Stimulated activated CD8-positive, alpha-beta memory T cell treated with anti-CD3 and anti-CD28 coated beads, Interleukin-7, amount 100 ng/mL, for 1 hour (primary cell): ENCODE measurements around the gene DMAC2L.
"Not testable (repeated sequence)": the region's sequence is repeated elsewhere in the genome, so short reads cannot be mapped to it uniquely, and the experiment has no call there.

ENCODE experiments used
- DNase-seq, 2 donors: peaks; one replicate each; pipeline ENCODE4 v3.0.0-alpha.2; 2020; ENCODE audit warnings: low read depth in 2 of 2

The DMAC2L gene

DNA sequence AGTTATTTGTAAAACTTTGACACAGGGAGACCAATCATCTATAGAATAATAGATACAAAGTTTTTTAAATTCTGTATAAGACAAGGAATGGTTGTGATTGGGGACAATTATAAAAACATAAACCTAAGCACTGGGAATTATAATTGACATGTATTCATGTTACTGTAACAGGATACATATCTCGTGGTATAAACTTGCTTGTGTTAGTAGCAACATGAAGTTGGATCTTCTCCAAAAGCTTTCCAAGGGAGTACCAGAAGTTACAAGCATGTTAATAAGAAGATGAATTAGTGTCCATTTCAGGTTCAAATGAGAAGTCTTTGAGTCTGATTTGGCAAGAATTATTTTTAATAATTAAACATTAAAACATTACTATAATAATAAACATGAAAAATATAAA, 42.4 kb downstream of the DMAC2L start:
- no peak for DNase-seq

GRCh38 chr14:50355692-50356091, 43.6 kb downstream of the DMAC2L start:
- no peak for DNase-seq

- DNase-seq, result not testable (repeated sequence)
Observed at GRCh38 chr14:50356283-50356682, 44.2 kb downstream of the DMAC2L start.

DNA sequence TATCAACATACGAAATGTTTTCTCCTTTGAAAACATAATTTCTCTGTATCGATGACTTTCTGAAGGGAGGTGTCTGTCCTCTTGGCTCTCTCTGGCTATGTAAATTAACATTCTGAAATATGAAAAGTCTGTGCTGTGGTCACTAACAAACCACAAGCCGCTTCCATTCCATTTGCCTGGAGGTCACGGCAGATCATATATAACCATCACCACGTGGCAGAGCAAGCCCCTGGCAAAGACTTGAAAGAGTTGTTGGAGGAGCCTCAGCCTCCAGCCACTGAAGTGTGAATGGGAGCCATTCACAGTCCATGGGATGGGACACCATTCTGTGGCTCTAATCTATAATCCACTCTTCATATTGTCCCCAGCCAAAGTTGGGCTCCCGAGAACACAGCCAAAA, 45.0 kb downstream of the DMAC2L start:
- no peak for DNase-seq

GRCh38 chr14:50357753-50358395, 45.8 kb downstream of the DMAC2L start:
- no peak for DNase-seq

DNA sequence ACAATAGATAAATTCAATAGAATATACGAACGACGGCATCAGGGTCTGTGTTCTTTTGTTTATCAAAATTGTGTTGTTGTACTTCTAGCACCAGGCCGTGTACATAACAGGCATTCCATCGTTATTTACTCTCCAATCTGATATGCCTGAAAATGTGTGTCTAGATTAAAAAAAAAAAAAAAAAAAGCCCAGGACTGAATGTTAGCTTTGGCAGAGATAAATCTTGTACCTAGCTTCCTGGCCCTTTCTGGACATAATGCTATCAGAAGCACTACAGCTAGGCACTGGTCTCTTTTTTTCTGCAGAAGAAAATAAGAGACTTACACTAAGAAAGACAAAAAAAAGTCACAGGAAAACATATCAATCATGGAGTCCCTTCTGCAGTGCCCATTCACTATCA, 47.5 kb downstream of the DMAC2L start:
- DNase-seq, result no peak

DNA sequence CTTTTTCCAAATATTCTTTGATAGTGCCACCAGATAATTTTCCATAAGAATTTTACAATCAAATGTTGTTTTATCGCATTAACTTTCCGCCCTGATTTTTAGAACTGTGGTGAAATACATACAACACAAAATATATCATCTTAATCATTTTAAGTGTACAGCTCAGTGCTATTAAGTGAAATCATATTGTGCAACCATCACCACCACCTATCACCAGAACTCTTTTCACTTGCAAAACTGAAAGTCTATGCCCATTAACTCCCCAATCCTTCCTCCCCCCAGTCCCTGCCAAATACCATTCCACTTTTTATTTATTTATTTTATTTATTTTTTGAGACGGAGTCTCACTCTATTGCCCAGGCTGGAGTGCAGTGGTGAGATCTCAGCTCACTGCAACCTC, 48.0 kb downstream of the DMAC2L start:
- no peak for DNase-seq

GRCh38 chr14:50360851-50361250, 48.7 kb downstream of the DMAC2L start:
- no peak for DNase-seq

- DNase-seq, result not testable (repeated sequence)
Observed at GRCh38 chr14:50361473-50362403, 49.6 kb downstream of the DMAC2L start.

DNA sequence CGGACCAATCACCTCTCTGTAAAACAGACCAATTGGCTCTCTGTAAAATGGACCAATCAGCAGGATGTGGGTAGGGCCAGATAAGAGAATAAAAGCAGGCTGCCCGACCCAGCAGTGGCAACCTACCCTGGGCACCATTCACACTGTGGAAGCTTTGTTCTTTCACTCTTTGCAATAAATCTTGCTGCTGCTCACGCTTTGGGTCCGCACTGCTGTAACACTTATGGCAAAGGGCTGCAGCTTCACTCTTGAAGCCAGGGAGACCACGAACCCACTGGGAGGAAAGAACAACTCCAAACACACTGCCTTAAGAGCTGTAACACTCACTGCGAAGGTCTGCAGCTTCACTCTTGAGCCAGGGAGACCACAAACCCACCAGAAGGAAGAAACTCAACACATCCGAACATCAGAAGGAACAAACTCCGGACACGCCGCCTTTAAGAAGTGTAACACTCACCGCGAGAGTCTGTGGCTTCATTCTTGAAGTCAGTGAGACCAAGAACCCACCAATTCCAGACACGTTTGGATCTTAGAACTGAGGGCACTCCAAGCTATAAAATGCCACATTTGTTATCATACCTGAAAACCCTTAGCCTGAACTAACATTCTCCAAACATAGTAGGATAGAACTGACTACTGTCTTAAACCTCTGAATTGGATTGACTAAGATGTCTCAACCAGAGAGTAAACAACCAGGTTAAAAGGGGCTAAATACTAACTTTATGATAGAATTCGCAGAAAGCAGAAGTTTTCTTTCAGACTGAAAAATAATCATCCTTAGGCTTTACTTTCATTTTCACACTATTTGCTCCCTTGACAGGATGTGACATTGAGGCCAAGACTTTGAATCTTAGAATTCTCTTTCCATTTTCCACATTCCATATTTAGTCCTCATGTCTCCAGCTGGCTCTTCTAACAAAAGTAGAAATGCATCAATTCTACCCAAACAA, 50.9 kb downstream of the DMAC2L start:
- DNase-seq, result no peak

- DNase-seq, result no peak
Observed at GRCh38 chr14:50363714-50364111, 51.6 kb downstream of the DMAC2L start.

DNA sequence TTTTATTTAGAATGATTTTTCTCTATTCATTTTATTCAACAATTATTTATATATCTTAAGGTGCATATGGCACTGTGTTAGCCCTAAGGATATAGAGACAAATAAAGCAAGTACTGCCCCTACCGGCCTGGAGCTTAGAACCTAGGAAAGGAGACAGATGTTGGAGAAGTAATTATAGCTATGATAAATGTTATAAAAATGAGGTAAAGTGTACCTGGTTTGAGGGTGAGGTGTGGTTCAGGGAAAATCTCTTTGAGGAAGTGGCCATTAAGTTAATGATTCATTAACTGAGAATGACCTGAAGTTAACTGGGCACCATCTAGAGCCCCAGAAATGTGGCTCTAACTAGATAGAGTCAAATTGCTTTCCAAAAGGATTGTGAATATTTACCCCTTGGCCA, 52.7 kb downstream of the DMAC2L start:
- DNase-seq, result no peak

DNA sequence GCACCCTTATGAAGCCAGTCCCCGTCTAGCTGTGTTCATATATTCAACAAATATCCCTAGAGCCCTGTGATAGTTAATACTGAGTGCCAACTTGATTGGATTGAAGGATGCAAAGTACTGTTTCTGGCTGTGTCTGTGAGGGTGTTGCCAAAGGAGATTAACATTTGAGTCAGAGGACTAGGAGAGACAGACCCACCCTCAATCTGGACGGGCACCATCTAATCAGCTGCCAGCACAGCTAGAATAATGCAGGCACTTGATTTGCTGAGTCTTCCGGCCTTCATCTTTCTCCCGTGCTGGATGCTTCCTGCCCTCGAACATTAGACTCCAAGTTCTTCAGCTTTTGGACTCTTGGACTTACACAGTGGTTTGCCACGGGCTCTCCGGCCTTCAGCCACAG, 53.4 kb downstream of the DMAC2L start:
- DNase-seq, result not testable (repeated sequence)

DNA sequence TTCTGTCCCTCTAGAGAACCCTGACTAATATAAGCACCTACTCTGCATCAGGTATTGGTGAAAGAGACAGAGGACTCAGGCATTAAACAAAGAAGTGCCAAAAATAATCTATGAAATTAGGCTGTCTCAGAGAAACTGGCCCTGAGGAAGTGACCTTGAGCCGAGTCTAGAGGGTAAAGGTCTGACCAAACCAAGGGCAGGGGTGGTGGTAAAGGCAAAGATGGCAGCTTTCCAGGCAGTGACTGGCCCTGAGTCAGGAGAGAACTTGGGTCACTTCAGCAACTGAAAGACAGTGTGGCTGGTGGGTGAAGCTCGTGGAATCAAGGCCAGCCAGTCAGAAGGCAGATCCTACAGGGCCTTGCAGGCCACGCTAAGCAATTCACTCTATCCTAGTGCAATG, 54.0 kb downstream of the DMAC2L start:
- DNase-seq, result no peak

DNA sequence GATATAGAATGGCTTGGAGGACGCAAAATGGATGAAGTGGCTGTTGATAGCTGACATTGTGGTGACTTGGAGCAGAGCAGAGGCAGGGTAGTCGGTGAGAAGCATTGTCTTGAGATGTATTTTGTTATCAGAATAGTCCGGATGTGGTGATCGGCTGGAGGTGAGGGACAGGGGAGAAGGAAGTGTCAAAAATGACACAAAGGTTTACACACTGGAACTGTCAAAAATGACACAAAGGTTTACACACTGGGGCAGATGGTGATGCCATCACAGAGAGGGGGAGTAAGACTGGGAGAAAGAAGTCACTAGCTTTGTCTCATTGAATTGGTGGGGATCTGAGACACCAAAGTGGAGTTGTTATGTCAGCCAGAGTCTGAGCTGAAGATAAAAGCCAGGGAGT, 54.5 kb downstream of the DMAC2L start:
- DNase-seq, result no peak

- no peak for DNase-seq
Observed at GRCh38 chr14:50371546-50371945, 59.4 kb downstream of the DMAC2L start.

GRCh38 chr14:50373959-50374358, 61.8 kb downstream of the DMAC2L start:
- no peak for DNase-seq

DNA sequence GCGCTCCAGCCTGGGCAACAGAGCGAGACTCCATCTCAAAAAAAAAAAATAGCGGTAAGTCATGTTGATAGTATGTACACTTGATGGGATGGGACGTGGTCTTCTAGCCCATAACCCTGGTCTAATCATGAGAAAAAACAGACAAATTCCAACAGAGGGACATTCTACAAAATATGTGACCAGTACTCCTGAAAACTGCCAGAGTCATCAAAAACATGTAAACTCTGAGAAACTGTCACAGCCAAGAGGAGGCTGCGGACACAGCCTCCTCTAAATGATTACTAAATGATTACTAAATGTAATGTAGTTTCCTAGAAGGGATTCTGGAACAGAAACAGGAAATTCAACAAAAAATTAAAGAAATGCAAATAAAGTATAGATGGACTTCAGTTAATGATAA, 63.6 kb downstream of the DMAC2L start:
- no peak for DNase-seq
